Thoracic aorta endothelial cell (primary cell): ENCODE measurements around the gene OR4D6. TPM values are rescaled to one million over a fixed set of nuclear protein-coding genes. Genes with fewer than 3 reads are reported as not detected.

Experiments
- total RNA-seq: library from RNA; depleted of rRNA; stranded (reverse); fragments of >200 nt; gene quantifications from 2 replicates; pipeline ENCODE4 v1.2.3, GENCODE V29; 2012

The OR4D6 gene
- total RNA-seq, result not detected in 2 replicates

DNA sequence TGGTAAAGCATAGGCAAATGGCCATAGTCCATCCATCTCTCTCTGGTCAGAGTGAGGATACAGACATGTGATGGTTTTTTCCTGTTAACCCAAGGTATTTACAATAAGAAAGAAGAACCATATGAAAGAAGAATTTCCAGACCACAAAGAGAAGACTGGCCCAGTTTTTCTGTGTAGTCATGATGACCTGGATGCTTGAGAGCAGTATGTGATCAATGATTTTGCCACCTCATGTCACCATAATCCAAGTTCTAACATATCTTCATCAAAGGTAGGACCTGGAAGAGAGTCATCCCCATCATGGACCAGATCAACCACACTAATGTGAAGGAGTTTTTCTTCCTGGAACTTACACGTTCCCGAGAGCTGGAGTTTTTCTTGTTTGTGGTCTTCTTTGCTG, at the start of gene OR4D6:
Gene OR4D6 (plus strand): TSS at position 301 of the 400 bp plus-strand sequence. CDS start 0 bp downstream, at position 301.

DNA sequence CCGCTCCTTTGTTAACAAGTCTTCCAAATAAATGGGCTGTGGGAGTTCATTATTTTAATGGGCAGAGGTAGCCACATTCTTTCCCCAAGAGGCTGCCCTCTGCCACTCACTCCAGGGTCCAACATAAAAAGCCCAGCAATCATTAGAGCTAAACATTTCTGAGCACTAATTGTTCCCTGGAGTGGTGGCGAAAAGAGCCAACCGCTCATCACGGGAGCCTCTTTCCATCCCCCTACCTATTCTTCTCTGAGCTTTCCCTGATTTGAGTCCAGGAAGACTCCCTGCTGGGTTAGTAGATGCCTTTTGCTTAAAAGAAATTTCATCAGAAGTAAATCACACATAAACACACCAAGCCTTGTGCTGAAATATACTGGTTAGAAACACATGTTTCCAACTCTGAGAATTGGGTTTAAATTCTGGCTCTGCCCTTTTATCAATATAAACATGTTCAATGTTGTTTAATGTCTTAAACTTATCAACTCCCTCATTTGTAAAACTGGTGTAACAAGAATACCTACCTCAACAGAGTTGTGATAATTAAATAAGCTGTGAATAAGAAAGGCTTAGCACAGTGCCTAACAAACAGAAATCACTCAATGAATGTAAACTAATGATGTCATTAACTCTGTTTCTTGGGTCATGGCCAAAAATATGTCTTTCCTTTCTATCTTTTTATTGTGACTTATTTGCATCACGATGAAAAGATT, 30.2 kb upstream of the OR4D6 start, which contains the start of gene OR5A2:
Gene OR5A2 (minus strand): TSS at position 53 of the 707 bp plus-strand sequence. CDS start 3,460 bp downstream, outside the sequence.

DNA sequence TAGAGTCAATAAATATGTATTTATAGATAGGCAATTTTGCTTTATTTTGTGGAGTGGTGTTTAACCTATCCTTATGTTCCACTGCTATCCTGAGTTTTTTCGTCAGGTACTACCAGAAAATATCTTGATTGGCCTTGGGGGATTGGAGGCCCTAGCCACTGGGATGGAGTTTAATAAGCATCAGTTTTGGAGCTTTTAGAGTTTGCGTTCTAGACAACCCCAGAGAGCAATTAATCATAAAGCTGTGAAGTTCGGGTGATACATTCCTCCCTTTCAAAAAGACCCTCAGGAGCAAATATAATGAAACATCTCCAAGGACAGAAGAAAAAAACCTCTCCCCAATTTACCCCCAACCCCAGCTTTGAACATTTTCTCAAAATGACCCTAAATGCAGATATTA, 20.6 kb upstream of the OR4D6 start, which contains the start of gene OR5A1:
Gene OR5A1 (plus strand): TSS at position 301 of the 400 bp plus-strand sequence. CDS start 6,700 bp downstream, outside the sequence.

DNA sequence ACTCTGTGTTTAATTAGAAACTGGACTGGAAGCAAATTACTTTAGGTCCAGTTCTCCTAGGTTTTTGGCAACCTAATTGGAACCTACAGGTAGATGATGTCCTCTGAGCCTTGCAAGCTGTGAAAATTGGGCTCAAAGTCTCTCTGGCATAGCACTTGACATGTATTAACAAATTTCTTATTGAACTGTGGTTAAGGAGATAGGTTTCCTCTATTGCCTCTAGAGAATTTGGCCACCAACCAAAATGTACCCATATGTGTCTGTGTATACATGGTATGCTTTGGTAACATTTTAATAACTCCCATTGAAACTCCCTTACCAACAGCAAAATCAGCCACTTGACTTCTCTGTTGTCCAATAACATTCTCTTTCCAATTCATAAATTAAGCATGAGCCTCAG, 16.3 kb downstream of the OR4D6 start, which contains the start of gene OR4D10:
Gene OR4D10 (plus strand): TSS at position 301 of the 400 bp plus-strand sequence. CDS start 4,115 bp downstream, outside the sequence.

DNA sequence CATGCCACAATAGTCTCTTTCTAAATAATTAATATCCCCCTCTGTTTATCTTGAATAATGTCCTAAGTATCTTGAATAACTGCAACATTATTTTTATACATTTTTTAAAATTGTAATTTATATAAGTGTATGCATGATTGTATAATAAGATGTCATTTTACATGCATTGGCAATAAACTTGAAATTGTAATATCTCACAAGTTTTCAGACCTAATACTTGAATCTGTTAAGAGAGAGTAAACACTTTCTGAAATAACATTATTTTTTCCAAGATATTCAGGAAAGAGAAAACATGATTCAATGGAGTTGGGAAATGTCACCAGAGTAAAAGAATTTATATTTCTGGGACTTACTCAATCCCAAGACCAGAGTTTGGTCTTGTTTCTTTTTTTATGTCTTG, 46.5 kb downstream of the OR4D6 start, which contains the start of gene OR4D11:
Gene OR4D11 (plus strand): TSS at position 301 of the 400 bp plus-strand sequence. CDS start 0 bp downstream, at position 301.

Other genes with a start within 250 kb of the OR4D6 start
- gene MPEG1, start 244.0 kb upstream of the OR4D6 start, total RNA-seq, result not detected in 2 replicates
- not detected in 2 replicates for gene OR5AN1, start 98.1 kb upstream of the OR4D6 start, total RNA-seq
- gene OR5A2, start 30.5 kb upstream of the OR4D6 start, total RNA-seq, result not detected in 2 replicates
- gene OR5A1, start 20.5 kb upstream of the OR4D6 start, total RNA-seq, result not detected in 2 replicates
- gene OR4D10, start 16.4 kb downstream of the OR4D6 start, total RNA-seq, result not detected in 2 replicates
- gene OR4D11, start 46.6 kb downstream of the OR4D6 start, total RNA-seq, result not detected in 2 replicates
- not detected in 2 replicates for gene OR4D9, start 54.6 kb downstream of the OR4D6 start, total RNA-seq
- gene OSBP, start 158.8 kb downstream of the OR4D6 start, total RNA-seq, result 43.1 and 45.8 TPM in 2 replicates
- gene PATL1, start 212.1 kb downstream of the OR4D6 start, total RNA-seq, result 17.2 and 21.5 TPM in 2 replicates